ENCODE measurements around the gene GYS2. TPM values are rescaled to one million over a fixed set of nuclear protein-coding genes. Genes with fewer than 3 reads are reported as not detected.

GYS2 gene
- not detected for total RNA-seq

DNA sequence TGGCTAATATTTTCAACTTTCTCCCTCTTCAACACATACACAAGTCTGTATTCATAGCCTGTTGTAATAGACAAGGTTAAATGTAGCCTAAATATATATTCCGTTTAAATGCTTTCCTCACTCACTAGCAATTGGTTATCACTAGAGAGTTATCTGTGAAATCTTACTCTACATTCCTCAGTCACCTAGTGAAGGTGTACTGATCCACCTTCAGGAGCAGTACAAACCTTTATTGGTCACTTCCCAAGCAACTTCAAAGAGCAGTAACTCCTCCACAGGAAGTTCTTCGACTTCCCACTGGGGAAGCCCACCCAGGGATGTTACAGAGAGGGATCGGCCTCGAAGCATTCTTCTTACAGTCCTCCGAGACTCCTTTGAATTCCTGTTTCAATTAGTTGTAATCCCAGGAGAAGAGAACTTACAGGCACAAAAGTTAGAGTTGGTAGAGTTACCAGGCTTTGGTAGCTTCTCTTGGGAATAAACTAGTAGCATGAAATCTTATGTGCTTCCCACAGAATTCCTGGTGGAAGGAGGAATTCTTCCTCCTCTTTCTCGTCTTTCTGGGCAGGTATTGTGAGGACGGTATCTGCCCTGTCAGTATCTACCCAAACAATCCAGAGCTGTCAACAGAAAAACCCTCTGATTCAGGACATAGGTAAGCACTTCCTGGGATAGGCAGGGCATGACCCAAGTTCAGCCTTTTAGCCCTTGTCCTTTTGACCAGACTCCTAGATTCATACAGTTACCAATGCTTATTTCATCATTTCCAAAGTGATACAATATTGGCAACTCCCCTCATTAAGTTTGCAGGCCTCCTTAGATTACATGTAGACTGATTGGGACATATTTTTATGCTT lies at the start of gene GYS2:
Gene GYS2, minus strand, starts transcription at position 603 of the 857 bp plus-strand sequence. Its CDS starts 255 bp downstream, at position 348.
- TF ChIP-seq CTCF (IDR thresholded peaks at IDR 0.05), result no peak
- TF ChIP-seq POLR2A (IDR thresholded peaks at IDR 0.05), result no peak
- H3K9me3 ChIP-seq, result no peaks in the 10 kb centered on the region
- ATAC-seq, result no peak
- no peaks in the 10 kb centered on the region for H3K27me3 ChIP-seq
- H3K27ac ChIP-seq, result no peak within 1 kb of the TSS
- H3K4me1 ChIP-seq, result peaks cover 27% of the 10 kb centered on the region
- no peak within 1 kb of the TSS for H3K4me3 ChIP-seq
- WGBS, 2 donors, result 49 to 54% methylated on average over 7 of the region's 7 CpGs
- intact Hi-C loops (cut with DNase I), result loop anchor here (5.0 kb wide), 1 partner anchor 83 kb away; no protein-coding TSS in a partner anchor
- no peaks in the 10 kb centered on the region for H3K36me3 ChIP-seq (replicated peaks in 1 of 2; ENCODE audit: insufficient read depth in 1 of 2, low read depth in 2 of 2)
- DNase-seq, result no peak

DNA sequence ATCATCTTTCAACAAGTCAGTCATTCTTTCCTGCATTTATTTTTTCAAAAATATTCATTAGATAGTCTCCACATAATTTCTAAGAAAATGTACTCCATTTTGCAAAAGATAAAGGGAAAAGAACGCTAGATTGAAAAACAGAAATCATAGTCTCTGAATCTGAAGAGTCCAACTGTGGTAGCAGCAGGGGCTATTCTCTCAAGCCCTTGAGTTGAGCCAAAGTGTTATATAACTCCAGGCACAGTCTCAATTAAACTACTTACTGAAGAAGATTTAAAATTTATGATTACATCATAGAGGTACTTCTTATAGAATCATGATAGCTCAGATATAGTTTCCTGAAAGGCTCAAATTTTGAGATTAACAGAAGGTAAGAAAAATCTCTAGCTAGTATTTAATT lies 47.2 kb upstream of the GYS2 start:
- intact Hi-C loops (cut with DNase I), result no loop called here
- H3K4me1 ChIP-seq, result peaks cover 48% of the 10 kb centered on the region

GRCh38 chr12:21650997-21651396 lies 46.4 kb upstream of the GYS2 start:
- Histone ChIP-seq H3K27me3 (no peaks in the 10 kb centered on the region), H3K27ac (no peak overlapping the region), H3K9me3 (no peaks in the 10 kb centered on the region), H3K36me3 (replicated peaks in 1 of 2; ENCODE audit: insufficient read depth in 1 of 2, low read depth in 2 of 2) (peaks cover 0 to 2% of the 10 kb centered on the region in 2 donors), H3K4me3 (no peak overlapping the region), H3K4me1 (peaks cover 47% of the 10 kb centered on the region)
- intact Hi-C loops (cut with DNase I), result no loop called here
- WGBS, 2 donors, result 95 to 100% methylated on average over 1 of the region's 1 CpG
- no peak for TF ChIP-seq CTCF (IDR thresholded peaks at IDR 0.05)
- no peak for TF ChIP-seq POLR2A (IDR thresholded peaks at IDR 0.05)
- ATAC-seq, result no peak
- DNase-seq, result no peak

More for the DNA sequence above, 47.2 kb upstream of the GYS2 start:
- TF ChIP-seq POLR2A (IDR thresholded peaks at IDR 0.05), result no peak
- TF ChIP-seq CTCF (IDR thresholded peaks at IDR 0.05), result no peak
- DNase-seq (no peak), ATAC-seq (no peak)
- Histone ChIP-seq H3K27ac (no peak overlapping the region), H3K27me3 (no peaks in the 10 kb centered on the region), H3K4me3 (no peak overlapping the region), H3K9me3 (no peaks in the 10 kb centered on the region), H3K36me3 (replicated peaks in 1 of 2; ENCODE audit: insufficient read depth in 1 of 2, low read depth in 2 of 2) (no peaks in the 10 kb centered on the region)
- whole genome bisulfite sequencing, 2 donors, result 76 to 81% methylated on average over 1 of the region's 1 CpG

GRCh38 chr12:21649034-21649433 lies 44.4 kb upstream of the GYS2 start:
- Histone ChIP-seq H3K27ac (no peak overlapping the region), H3K36me3 (replicated peaks in 1 of 2; ENCODE audit: insufficient read depth in 1 of 2, low read depth in 2 of 2) (peaks cover 0 to 2% of the 10 kb centered on the region in 2 donors), H3K9me3 (no peaks in the 10 kb centered on the region), H3K4me3 (no peak overlapping the region), H3K27me3 (no peaks in the 10 kb centered on the region), H3K4me1 (peaks cover 42% of the 10 kb centered on the region)
- 62 to 63% methylated on average over 3 of the region's 3 CpGs for WGBS, 2 donors
- TF ChIP-seq POLR2A (IDR thresholded peaks at IDR 0.05) (no peak), CTCF (IDR thresholded peaks at IDR 0.05) (no peak)
- DNase-seq (no peak), ATAC-seq (no peak)
- intact Hi-C loops (cut with DNase I), result no loop called here

All from body of pancreas (tissue), 4 donors.